HG03025 (cell line): ENCODE measurements around the gene THBS3.
"Not testable (repeated sequence)": the region's sequence is repeated elsewhere in the genome, so short reads cannot be mapped to it uniquely, and the experiment has no call there.

Experiments
- ATAC-seq: cut with Tn5 transposase; IDR thresholded peaks from one replicate; pipeline ENCODE4 v1.9.1; 2021; ENCODE audit warnings: mild to moderate bottlenecking, moderate library complexity; ENCODE audit not compliant: unreplicated experiment, low FRiP score

The THBS3 gene

GRCh38 chr1:155192346-155193274, 15.1 kb downstream of the THBS3 start:
- ATAC-seq: no peak

GRCh38 chr1:155191904-155192303, 15.8 kb downstream of the THBS3 start:
- ATAC-seq: no peak

- ATAC-seq: not testable (repeated sequence)
These were observed 17.8 kb downstream of the THBS3 start for GRCh38 chr1:155189926-155190325.

- no peak for ATAC-seq
These were observed 19.4 kb downstream of the THBS3 start for GRCh38 chr1:155188268-155188667.

GRCh38 chr1:155187456-155187891, 20.2 kb downstream of the THBS3 start:
- ATAC-seq: no peak

GRCh38 chr1:155186794-155187455, 20.8 kb downstream of the THBS3 start:
- no peak for ATAC-seq

- no peak for ATAC-seq
These were observed 21.5 kb downstream of the THBS3 start for GRCh38 chr1:155186067-155186793.

- no peak for ATAC-seq
These were observed 22.0 kb downstream of the THBS3 start for GRCh38 chr1:155185783-155186066.

GRCh38 chr1:155184835-155185782, 22.6 kb downstream of the THBS3 start:
- no peak for ATAC-seq

GRCh38 chr1:155184351-155184811, 23.3 kb downstream of the THBS3 start:
- ATAC-seq: no peak

GRCh38 chr1:155183775-155184221, 23.9 kb downstream of the THBS3 start:
- ATAC-seq: no peak

GRCh38 chr1:155182052-155182550, 25.6 kb downstream of the THBS3 start:
- no peak for ATAC-seq

- ATAC-seq: no peak
These were observed 26.2 kb downstream of the THBS3 start for GRCh38 chr1:155181371-155182051.

GRCh38 chr1:155179112-155180031, 28.3 kb downstream of the THBS3 start:
- ATAC-seq: no peak

- no peak for ATAC-seq
These were observed 29.1 kb downstream of the THBS3 start for GRCh38 chr1:155178441-155179111.

GRCh38 chr1:155177918-155178281, 29.8 kb downstream of the THBS3 start:
- no peak for ATAC-seq

GRCh38 chr1:155177192-155177917, 30.3 kb downstream of the THBS3 start:
- no peak for ATAC-seq
